Measurements from ENCODE around the gene TRIP12.

DNA sequence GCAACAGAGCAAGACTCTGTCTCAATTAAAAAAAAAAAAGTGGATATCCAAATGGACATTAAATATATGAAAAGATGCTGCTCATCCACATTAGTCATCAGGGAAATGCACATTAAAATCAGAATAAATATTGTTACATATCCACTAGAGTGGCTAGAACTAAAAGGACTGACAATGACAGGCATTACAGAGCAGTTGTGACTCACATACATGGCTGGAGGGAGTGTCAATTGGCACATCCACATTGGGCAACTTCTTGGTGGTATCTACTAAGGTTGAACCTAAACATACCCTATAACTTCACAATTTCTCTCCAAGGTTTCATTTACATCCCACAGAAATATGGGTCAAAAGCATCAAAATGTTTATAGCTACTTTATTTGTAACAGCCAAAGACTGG, 193.4 kb downstream of the TRIP12 start:
- TF ChIP-seq CTCF (IDR thresholded peaks at IDR 0.05 in 2 of 3, conservative IDR thresholded peaks at IDR 0.05 in 1 of 3; ENCODE audit: borderline replicate concordance in 1 of 3, insufficient read depth in 1 of 3, low read depth in 2 of 3, low read length in 2 of 3): no peak
- no peak for TF ChIP-seq ATF3 (IDR thresholded peaks at IDR 0.05)
- TF ChIP-seq EZH2phosphoT487 (IDR thresholded peaks at IDR 0.05; ENCODE audit: borderline replicate concordance): no peak
- no peak for TF ChIP-seq REST (IDR thresholded peaks at IDR 0.05; ENCODE audit: low read depth)
- no peak for TF ChIP-seq POLR2A (IDR thresholded peaks at IDR 0.05; ENCODE audit: borderline replicate concordance, extremely low read depth, insufficient read depth, insufficient read length)
- TF ChIP-seq POLR2AphosphoS5 (IDR thresholded peaks at IDR 0.05; ENCODE audit: low read depth, low read length): no peak
- TF ChIP-seq EZH2 (IDR thresholded peaks at IDR 0.05): no peak
- no peak for TF ChIP-seq ZFX (IDR thresholded peaks at IDR 0.05)
- no peak for TF ChIP-seq SIN3A (IDR thresholded peaks at IDR 0.05; ENCODE audit: low read depth)
- TF ChIP-seq ZNF274 (IDR thresholded peaks at IDR 0.05; ENCODE audit: low read depth, low read length): no peak
- TF ChIP-seq TCF7L2 (IDR thresholded peaks at IDR 0.05; ENCODE audit: borderline replicate concordance, extremely low read depth, insufficient read depth, insufficient read length): no peak
- no peak for TF ChIP-seq FOSL1 (IDR thresholded peaks at IDR 0.05; ENCODE audit: low read depth)
